SK-N-SH (cell line): ENCODE measurements around the gene AMFR. TPM values are rescaled to one million over a fixed set of nuclear protein-coding genes. Genes with fewer than 3 reads are reported as not detected.

Experiments
- CTCF ChIA-PET: fragments of 300-600, 350-600 bp; formaldehyde crosslinking; extraction: SDS; loops from one replicate; lab custom pipeline; 2021; lab: Yijun Ruan, JAX
- POLR2A ChIA-PET: fragments of 350-600 bp; sonication (Branson Sonifier 250); formaldehyde crosslinking; extraction: SDS; loops from one replicate; lab custom pipeline; 2020; ENCODE audit warnings: antibody characterized with exemption, inconsistent platforms; lab: Yijun Ruan, JAX
- DNase-seq: peaks from one replicate; pipeline ENCODE4 v3.0.0; 2012
- H2AFZ ChIP-seq: fragments of 200-600 bp; sonication (generic); 2 replicates; pipeline ENCODE4 v1.8.1; 2016; ENCODE audit warnings: antibody characterized with exemption, mild to moderate bottlenecking, low read depth
- H3F3A ChIP-seq: fragments of 200-600 bp; sonication (generic); replicated peaks from 2 replicates; pipeline ENCODE3; 2016; ENCODE audit warnings: antibody characterized with exemption, mild to moderate bottlenecking; ENCODE audit not compliant: insufficient read depth
- H3K27ac ChIP-seq, 2 experiments: fragments of 200-500 bp in 1 of 2; fragments of 200-600 bp in 1 of 2; sonication (Bioruptor generic) in 1 of 2; sonication (generic), shearing (Covaris generic) in 1 of 2; 2 replicates each; pipeline versions ENCODE4 v1.5.1 to v1.6.1; 2014 to 2016; ENCODE audit warnings: low read depth in 2 of 2, inconsistent platforms in 1 of 2, low read length in 1 of 2, mild to moderate bottlenecking in 1 of 2, mixed read lengths in 1 of 2
- H3K27me3 ChIP-seq: fragments of 200-600 bp; sonication (generic), shearing (Covaris generic); 2 replicates; pipeline ENCODE4 v1.6.1; 2016; ENCODE audit warnings: mixed run types; ENCODE audit not compliant: insufficient read depth
- H3K36me3 ChIP-seq, 2 experiments: fragments of 200-500 bp in 1 of 2; fragments of 200-600 bp in 1 of 2; sonication (Bioruptor generic) in 1 of 2; sonication (generic) in 1 of 2; replicated peaks in 1 of 2; 2 replicates each; pipeline versions ENCODE3 to v1.5.1; 2014 to 2016; ENCODE audit warnings: low read length in 1 of 2, mild to moderate bottlenecking in 1 of 2; ENCODE audit not compliant: insufficient read depth in 2 of 2, control insufficient read depth in 1 of 2
- H3K4me1 ChIP-seq, 2 experiments: fragments of 200-500 bp in 1 of 2; fragments of 200-600 bp in 1 of 2; sonication (Bioruptor generic) in 1 of 2; sonication (generic), shearing (Covaris generic) in 1 of 2; 2 replicates each; pipeline versions ENCODE4 v1.5.1 to v1.6.1; 2014 to 2016; ENCODE audit warnings: low read depth in 1 of 2, low read length in 1 of 2, mixed run types in 1 of 2; ENCODE audit not compliant: insufficient read depth in 2 of 2, control insufficient read depth in 1 of 2
- H3K4me2 ChIP-seq: fragments of 200-600 bp; sonication (generic), shearing (Covaris generic); 2 replicates; pipeline ENCODE4 v1.6.1; 2017; ENCODE audit warnings: mixed run types
- H3K4me3 ChIP-seq, 2 experiments: fragments of 200-500 bp in 1 of 2; fragments of 200-600 bp in 1 of 2; sonication (Bioruptor generic) in 1 of 2; sonication (generic), shearing (Covaris generic) in 1 of 2; 2 replicates each; pipeline versions ENCODE4 v1.5.1 to v1.8.1; 2014 to 2016; ENCODE audit warnings: low read depth in 2 of 2, inconsistent platforms in 1 of 2, low read length in 1 of 2, mild to moderate bottlenecking in 1 of 2, mixed read lengths in 1 of 2, moderate library complexity in 1 of 2
- H3K79me2 ChIP-seq: fragments of 200-600 bp; sonication (generic); 2 replicates; pipeline ENCODE4 v1.8.1; 2017; ENCODE audit warnings: mild to moderate bottlenecking; ENCODE audit not compliant: insufficient read depth
- H3K9ac ChIP-seq: fragments of 200-600 bp; sonication (generic); 2 replicates; pipeline ENCODE4 v1.6.1; 2017; ENCODE audit warnings: mixed run types
- H3K9me2 ChIP-seq: fragments of 200-600 bp; sonication (generic); 2 replicates; pipeline ENCODE4 v1.6.1; 2017; ENCODE audit warnings: mixed run types
- H3K9me3 ChIP-seq: fragments of 200-600 bp; sonication (generic); 2 replicates; pipeline ENCODE4 v1.6.1; 2017; ENCODE audit warnings: mixed run types, mild to moderate bottlenecking, moderate library complexity
- H4K20me1 ChIP-seq: fragments of 200-600 bp; sonication (generic); 2 replicates; pipeline ENCODE4 v1.6.1; 2017; ENCODE audit warnings: mild to moderate bottlenecking, mixed run types; ENCODE audit not compliant: insufficient read depth
- EP300 ChIP-seq, 2 experiments: IDR thresholded peaks; 2 replicates each; pipeline versions ENCODE4 v1.4.0 to v1.6.1; 2012; ENCODE audit warnings: borderline replicate concordance in 1 of 2, low read depth in 1 of 2, low read length in 1 of 2
- FOSL2 ChIP-seq: IDR thresholded peaks from 2 replicates; pipeline ENCODE4 v1.4.0; 2012; ENCODE audit warnings: low read depth, mild to moderate bottlenecking, moderate library complexity, borderline replicate concordance
- FOXJ3 ChIP-seq: sonication (generic); formaldehyde crosslinking; IDR thresholded peaks from 2 replicates; pipeline ENCODE4 v1.5.1; 2020; ENCODE audit warnings: mild to moderate bottlenecking, missing genetic modification reagents
- JUND ChIP-seq: IDR thresholded peaks from 2 replicates; pipeline ENCODE4 v1.4.0; 2012
- MAX ChIP-seq: IDR thresholded peaks from 2 replicates; pipeline ENCODE4 v1.4.0; 2012; ENCODE audit warnings: low read depth
- MEF2A ChIP-seq: IDR thresholded peaks from 2 replicates; pipeline ENCODE4 v1.4.0; 2012; ENCODE audit warnings: low read depth, borderline replicate concordance
- MXI1 ChIP-seq: IDR thresholded peaks from 2 replicates; pipeline ENCODE4 v1.6.1; 2012; ENCODE audit warnings: mild to moderate bottlenecking, low read depth, low read length, improper control_type of control experiment
- NFIC ChIP-seq: IDR thresholded peaks from 2 replicates; pipeline ENCODE4 v1.4.0; 2012; ENCODE audit warnings: borderline replicate concordance
- POLR2AphosphoS5 ChIP-seq: IDR thresholded peaks from 2 replicates; pipeline ENCODE4 v1.6.1; 2012; ENCODE audit warnings: low read depth, low read length
- RAD21 ChIP-seq: IDR thresholded peaks from 2 replicates; pipeline ENCODE4 v1.6.1; 2012; ENCODE audit warnings: mild to moderate bottlenecking, low read length
- RCOR1 ChIP-seq: fragments of 150-350 bp; IDR thresholded peaks from 2 replicates; pipeline ENCODE4 v1.6.1; 2017; ENCODE audit warnings: antibody characterized with exemption, low read length
- REST ChIP-seq: IDR thresholded peaks from 2 replicates; pipeline ENCODE4 v1.6.1; 2012; ENCODE audit warnings: mild to moderate bottlenecking, low read depth, low read length, moderate library complexity
- RXRA ChIP-seq: IDR thresholded peaks from 2 replicates; pipeline ENCODE4 v1.4.0; 2012; ENCODE audit warnings: low read depth, mild to moderate bottlenecking, borderline replicate concordance
- SMC3 ChIP-seq: IDR thresholded peaks from 2 replicates; pipeline ENCODE4 v1.6.1; 2012; ENCODE audit warnings: low read depth, low read length, improper control_type of control experiment
- USF2 ChIP-seq: fragments of 150-350 bp; IDR thresholded peaks from 2 replicates; pipeline ENCODE4 v1.6.1; 2017; ENCODE audit warnings: antibody characterized with exemption, low read length, low read depth, borderline replicate concordance
- YY1 ChIP-seq: IDR thresholded peaks from 2 replicates; pipeline ENCODE4 v1.4.0; 2012; ENCODE audit warnings: low read depth, mild to moderate bottlenecking
- WGBS: methylation state at CpG from one replicate; pipeline ENCODE4 v1.1.6; 2017; ENCODE audit warnings: low lambda C conversion rate; 5-methylcytosine and 5-hydroxymethylcytosine counted together
- polyA plus RNA-seq, 3 experiments: library from polyadenylated mRNA; depleted of rRNA; stranded (reverse); fragments of >200 nt; gene quantifications; 2 replicates each; pipeline ENCODE4 v1.2.3, GENCODE V29; 2012

Gene AMFR
- polyA plus RNA-seq, 1 of the 3 experiments (the other 2 are of a cell fraction): 65.3 TPM

DNA sequence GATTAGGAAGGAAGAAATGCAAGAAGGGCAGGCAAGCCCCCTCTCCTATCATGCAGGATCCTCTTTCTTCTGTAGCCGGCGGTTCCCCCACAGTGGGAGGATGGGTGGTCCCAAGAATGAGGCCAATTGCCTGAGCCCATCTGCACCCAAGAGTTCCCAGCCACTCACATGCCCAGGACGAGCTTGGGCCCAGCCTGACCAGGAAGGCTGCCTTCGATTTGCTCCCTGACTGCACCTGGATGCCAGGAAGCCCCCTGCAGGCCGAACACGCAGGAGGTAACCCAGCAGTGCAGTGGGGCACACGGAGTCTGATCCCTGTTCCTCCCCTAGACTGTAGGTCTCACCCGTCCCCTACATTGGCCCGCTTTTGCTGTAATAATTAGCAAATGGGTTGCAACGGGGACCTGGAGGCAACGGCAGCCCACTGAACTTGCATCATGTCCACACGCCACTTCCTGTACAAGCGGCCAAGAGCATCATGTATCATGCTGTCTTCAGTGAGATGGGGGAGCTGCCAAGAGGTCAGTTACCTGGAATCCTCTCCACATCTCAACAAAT lies 67.5 kb downstream of the AMFR start (continued):
- TF ChIP-seq REST: no peak
- no peak for TF ChIP-seq YY1

- Histone ChIP-seq H3K36me3 (peaks cover 4 to 17% of the 10 kb centered on the region in 2 experiments), H3K4me2 (no peak overlapping the region), H3K27ac (no peak overlapping the region; a peak in 1 of 4 replicates), H3K9me2 (no peaks in the 10 kb centered on the region), H3K79me2 (no peaks in the 10 kb centered on the region), H3K4me1 (peaks cover 0 to 8% of the 10 kb centered on the region in 2 experiments; a peak in 2 of 4 replicates), H3K9me3 (no peaks in the 10 kb centered on the region), H3K9ac (no peak overlapping the region), H2AFZ (0 out of 2 replicates have a peak overlapping the region, but pooled peaks have one; percentile 41), H3F3A (peaks cover 5% of the 10 kb centered on the region), H3K4me3 (no peak overlapping the region), H4K20me1 (no peaks in the 10 kb centered on the region), H3K27me3 (no peaks in the 10 kb centered on the region)
- ChIA-PET CTCF (interaction anchor here (1.8 to 2.7 kb wide), 3 partner anchors 13 to 30 kb away, joined by 6 to 42 read pairs (median 14); no protein-coding TSS in a partner anchor), POLR2A (interaction anchor here (0.7 kb wide), 1 partner anchor 84 kb away, joined by 3 read pairs; no protein-coding TSS in a partner anchor)
- peak; percentile 23 for DNase-seq
- TF ChIP-seq MAX: no peak
- TF ChIP-seq MXI1: no peak
- TF ChIP-seq MEF2A: no peak
- no peak for TF ChIP-seq FOSL2
- TF ChIP-seq RAD21: no peak
- TF ChIP-seq SMC3: no peak
- no peak for TF ChIP-seq EP300 (IDR thresholded peaks at IDR 0.05; ENCODE audit: borderline replicate concordance in 1 of 2, low read depth in 1 of 2, low read length in 1 of 2)
- no peak for TF ChIP-seq NFIC
- TF ChIP-seq JUND: no peak
- TF ChIP-seq RXRA: no peak
- TF ChIP-seq USF2: no peak
- TF ChIP-seq POLR2AphosphoS5: no peak
- TF ChIP-seq FOXJ3 (CRISPR knock-in tag): no peak
- no peak for TF ChIP-seq RCOR1
- WGBS: 80% methylated on average over 9 of the region's 13 CpGs
Observed at GRCh38 chr16:56357241-56357764, 68.0 kb downstream of the AMFR start.
